Mesothelial cell of epicardium (in vitro differentiated cells): ENCODE measurements around the gene RFPL3. TPM values are rescaled to one million over a fixed set of nuclear protein-coding genes. Genes with fewer than 3 reads are reported as not detected.
A peak's percentile ranks its signal among the peaks of the same experiment; 100 is the strongest.

Experiments
- DNase-seq, 2 experiments: peaks; one replicate each; pipeline ENCODE4 v3.0.0; 2021; ENCODE audit warnings: low spot score in 2 of 2; ENCODE audit not compliant: unreplicated experiment in 2 of 2
- H3K27ac Mint-ChIP-seq: 2 replicates; pipeline ENCODE4 v1.8.0; 2021; ENCODE audit warnings: mixed read lengths
- H3K27me3 Mint-ChIP-seq: 2 replicates; pipeline ENCODE4 v1.8.0; 2021; ENCODE audit warnings: low read depth, mixed read lengths
- H3K36me3 Mint-ChIP-seq: 2 replicates; pipeline ENCODE4 v1.8.0; 2021; ENCODE audit warnings: mixed read lengths
- H3K4me1 Mint-ChIP-seq: 2 replicates; pipeline ENCODE4 v1.8.0; 2021; ENCODE audit warnings: mixed read lengths
- H3K4me3 Mint-ChIP-seq: 2 replicates; pipeline ENCODE4 v1.8.0; 2021; ENCODE audit warnings: mild to moderate bottlenecking, moderate library complexity, mixed read lengths
- H3K9me3 Mint-ChIP-seq: 2 replicates; pipeline ENCODE4 v1.8.0; 2021; ENCODE audit warnings: mixed read lengths
- total RNA-seq: library from RNA; stranded (reverse); gene quantifications from 3 replicates; pipeline ENCODE4 v1.2.1, GENCODE V29; 2021
- TF ChIP-seq, protein P1 (sequence below): fragments of 200-600 bp; sonication (generic); IDR thresholded peaks from one replicate; pipeline ENCODE4 v1.5.0; 2021; ENCODE audit warnings: antibody characterized with exemption; ENCODE audit not compliant: unreplicated experiment

Gene RFPL3
- total RNA-seq, 1 donor from 2014 or later, result not detected

DNA sequence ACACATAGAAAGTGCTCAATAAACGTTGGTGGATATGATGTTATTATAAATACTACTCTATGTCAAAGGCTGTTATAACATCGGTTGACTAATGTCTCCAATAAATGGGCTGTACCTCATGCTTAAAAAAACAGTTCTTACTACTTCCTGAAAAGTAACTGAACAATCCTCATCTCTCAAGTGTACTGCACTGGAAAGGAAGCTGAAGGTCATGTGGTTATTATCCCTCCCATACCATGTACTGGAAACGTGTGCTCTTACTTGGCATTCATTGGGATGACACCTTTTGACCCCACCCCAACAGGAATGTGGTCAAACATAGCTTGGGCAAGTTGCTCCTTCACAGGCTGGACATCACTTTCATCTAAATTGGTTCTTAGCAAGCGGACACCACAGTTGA is 43.8 kb downstream of the RFPL3 start:
- Mint-ChIP-seq H3K9me3 (no peaks in the 10 kb centered on the region), H3K4me3 (no peak overlapping the region), H3K4me1 (no peaks in the 10 kb centered on the region), H3K36me3 (peaks cover 41% of the 10 kb centered on the region), H3K27me3 (no peaks in the 10 kb centered on the region), H3K27ac (no peak overlapping the region)
- TF ChIP-seq, protein P1, sequence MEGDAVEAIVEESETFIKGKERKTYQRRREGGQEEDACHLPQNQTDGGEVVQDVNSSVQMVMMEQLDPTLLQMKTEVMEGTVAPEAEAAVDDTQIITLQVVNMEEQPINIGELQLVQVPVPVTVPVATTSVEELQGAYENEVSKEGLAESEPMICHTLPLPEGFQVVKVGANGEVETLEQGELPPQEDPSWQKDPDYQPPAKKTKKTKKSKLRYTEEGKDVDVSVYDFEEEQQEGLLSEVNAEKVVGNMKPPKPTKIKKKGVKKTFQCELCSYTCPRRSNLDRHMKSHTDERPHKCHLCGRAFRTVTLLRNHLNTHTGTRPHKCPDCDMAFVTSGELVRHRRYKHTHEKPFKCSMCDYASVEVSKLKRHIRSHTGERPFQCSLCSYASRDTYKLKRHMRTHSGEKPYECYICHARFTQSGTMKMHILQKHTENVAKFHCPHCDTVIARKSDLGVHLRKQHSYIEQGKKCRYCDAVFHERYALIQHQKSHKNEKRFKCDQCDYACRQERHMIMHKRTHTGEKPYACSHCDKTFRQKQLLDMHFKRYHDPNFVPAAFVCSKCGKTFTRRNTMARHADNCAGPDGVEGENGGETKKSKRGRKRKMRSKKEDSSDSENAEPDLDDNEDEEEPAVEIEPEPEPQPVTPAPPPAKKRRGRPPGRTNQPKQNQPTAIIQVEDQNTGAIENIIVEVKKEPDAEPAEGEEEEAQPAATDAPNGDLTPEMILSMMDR, result no peak
- no peak for DNase-seq

DNA sequence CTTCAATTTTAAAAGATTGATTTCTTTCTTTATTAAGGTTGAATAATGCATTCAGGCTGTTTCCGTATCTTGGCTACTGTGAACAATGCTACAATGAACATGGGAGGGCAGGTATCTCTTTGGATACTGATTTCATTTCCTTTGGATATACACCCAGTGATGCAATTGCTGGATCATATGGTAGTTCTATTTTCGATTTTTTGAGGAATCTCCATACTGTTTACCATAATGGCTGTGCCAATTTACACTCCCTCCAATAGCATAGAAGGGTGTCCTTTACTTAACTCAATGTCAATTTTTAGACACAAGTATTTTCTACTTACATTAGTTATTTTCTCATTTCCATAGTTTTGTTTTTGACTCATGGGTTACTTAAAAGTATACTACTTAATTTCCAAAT is 46.4 kb downstream of the RFPL3 start:
- Mint-ChIP-seq H3K27me3 (no peaks in the 10 kb centered on the region), H3K4me1 (no peaks in the 10 kb centered on the region), H3K36me3 (peaks cover 50% of the 10 kb centered on the region), H3K27ac (no peak overlapping the region), H3K9me3 (no peaks in the 10 kb centered on the region), H3K4me3 (no peak overlapping the region)
- TF ChIP-seq, protein P1, result no peak
- no peak for DNase-seq

DNA sequence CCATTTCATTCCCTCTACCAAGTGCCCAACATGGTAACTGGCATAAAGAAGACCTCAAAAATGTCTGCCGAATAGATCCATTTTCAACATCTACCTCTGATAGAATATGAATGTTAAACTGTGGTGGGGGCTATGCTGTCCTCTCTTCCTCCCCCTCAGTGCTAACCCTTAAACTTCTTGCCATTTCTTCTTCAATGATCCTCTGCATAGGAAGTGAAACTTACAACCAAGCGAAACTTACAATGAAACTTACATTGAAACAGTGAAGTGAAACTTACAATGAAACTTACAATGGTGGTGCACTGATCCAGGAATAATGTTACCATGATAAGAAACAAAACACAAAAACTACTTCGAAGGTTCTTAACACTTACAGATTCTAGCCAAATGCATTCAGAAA is 49.6 kb downstream of the RFPL3 start:
- Mint-ChIP-seq H3K4me3 (no peak overlapping the region), H3K9me3 (no peaks in the 10 kb centered on the region), H3K36me3 (peaks cover 41% of the 10 kb centered on the region), H3K4me1 (peaks cover 17% of the 10 kb centered on the region), H3K27ac (no peak overlapping the region), H3K27me3 (no peaks in the 10 kb centered on the region)
- no peak for DNase-seq
- TF ChIP-seq, protein P1, result no peak

DNA sequence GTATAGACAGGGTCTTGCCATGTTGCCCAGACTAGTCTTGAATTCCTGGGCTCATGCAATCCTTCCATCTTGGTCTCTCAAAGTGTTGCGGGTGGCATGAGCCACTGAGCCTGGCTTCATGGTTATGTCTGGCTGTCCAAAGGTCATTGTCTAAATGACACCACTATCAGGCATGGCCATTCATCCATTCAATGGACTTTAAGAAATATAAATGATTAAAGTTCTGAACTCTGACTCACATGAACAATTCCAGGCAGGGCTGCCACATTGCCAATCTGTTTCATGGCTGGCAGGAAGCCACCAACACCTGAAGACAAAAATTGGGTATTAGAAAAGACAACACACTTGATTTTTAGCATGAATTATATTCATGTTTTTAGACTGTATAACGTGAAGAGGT is 50.3 kb downstream of the RFPL3 start:
- Mint-ChIP-seq H3K4me1 (peaks cover 22% of the 10 kb centered on the region), H3K36me3 (peaks cover 41% of the 10 kb centered on the region), H3K9me3 (no peaks in the 10 kb centered on the region), H3K27me3 (no peaks in the 10 kb centered on the region), H3K4me3 (no peak overlapping the region), H3K27ac (no peak overlapping the region)
- TF ChIP-seq, protein P1, result no peak
- DNase-seq, result no peak

DNA sequence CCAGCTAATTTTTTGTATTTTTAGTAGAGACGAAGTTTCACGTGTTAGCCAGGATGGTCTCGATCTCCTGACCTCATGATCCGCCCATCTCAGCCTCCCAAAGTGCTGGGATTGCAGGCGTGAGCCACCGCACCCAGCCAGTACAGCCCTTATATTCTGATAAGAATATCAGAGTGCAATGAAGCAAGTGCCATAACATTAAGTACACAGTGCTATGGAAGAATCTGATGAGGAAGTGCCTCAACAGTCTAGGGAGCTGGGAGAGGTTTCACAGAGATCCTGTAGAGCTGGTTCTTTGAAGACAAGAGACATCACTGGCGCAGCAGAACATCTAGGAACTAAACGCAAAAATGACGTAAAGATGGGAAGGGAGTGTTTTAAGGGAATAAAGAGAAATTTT is 52.3 kb downstream of the RFPL3 start:
- H3K4me3 Mint-ChIP-seq, result peak overlapping the region; percentile 95
- peaks cover 31% of the 10 kb centered on the region for H3K36me3 Mint-ChIP-seq
- DNase-seq, result no peak
- no peaks in the 10 kb centered on the region for H3K9me3 Mint-ChIP-seq
- H3K27ac Mint-ChIP-seq, result peak overlapping the region; percentile 62
- TF ChIP-seq, protein P1, result no peak
- no peaks in the 10 kb centered on the region for H3K27me3 Mint-ChIP-seq
- peaks cover 22% of the 10 kb centered on the region for H3K4me1 Mint-ChIP-seq

DNA sequence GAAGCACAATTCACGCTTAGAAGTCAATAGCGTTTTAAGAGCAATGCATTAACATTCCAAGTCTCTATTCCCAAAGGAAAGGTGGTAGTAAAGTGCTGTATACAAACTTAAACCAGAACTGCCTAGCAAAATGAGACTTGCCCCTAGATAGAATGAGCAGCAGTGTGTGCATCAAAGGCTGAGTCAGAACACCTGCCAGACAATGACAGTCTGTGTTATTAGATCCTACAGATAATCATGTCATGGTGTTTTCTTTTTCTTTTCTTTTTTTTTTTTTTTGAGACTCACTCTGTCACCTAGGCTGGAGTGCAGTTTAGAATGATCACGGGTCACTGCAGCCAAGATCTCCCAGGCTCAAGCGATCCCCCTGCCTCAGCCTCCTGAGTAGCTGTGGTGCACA is 52.8 kb downstream of the RFPL3 start:
- DNase-seq, result no peak
- H3K27me3 Mint-ChIP-seq, result no peaks in the 10 kb centered on the region
- H3K36me3 Mint-ChIP-seq, result peaks cover 30% of the 10 kb centered on the region
- H3K4me3 Mint-ChIP-seq, result peak overlapping the region; percentile 95
- H3K9me3 Mint-ChIP-seq, result no peaks in the 10 kb centered on the region
- peaks cover 22% of the 10 kb centered on the region for H3K4me1 Mint-ChIP-seq
- H3K27ac Mint-ChIP-seq, result peak overlapping the region; percentile 96
- TF ChIP-seq, protein P1, result no peak
